CD4-positive, alpha-beta T cell (primary cell): ENCODE data around the gene AFDN. TPM values are rescaled to one million over a fixed set of nuclear protein-coding genes. Genes with fewer than 3 reads are reported as not detected.

Experiments used
- ATAC-seq: fragments of 200-7000 bp; cut with Tn5 transposase; one replicate; pipeline ENCODE4 v1.10.0; 2022; ENCODE audit warnings: mild to moderate bottlenecking; ENCODE audit not compliant: poor library complexity
- CTCF ChIA-PET: fragments of 350-600 bp; sonication (Branson Sonifier 250); formaldehyde crosslinking; loops from one replicate; lab custom pipeline; 2021; ENCODE audit warnings: antibody characterized with exemption, inconsistent platforms; lab: Charles Lee
- POLR2A ChIA-PET: fragments of 350-600 bp; sonication (Branson Sonifier 250); formaldehyde crosslinking; loops from one replicate; lab custom pipeline; 2021; ENCODE audit warnings: antibody characterized with exemption, inconsistent platforms; lab: Charles Lee
- DNase-seq, 14 experiments: peaks; one replicate each; pipeline ENCODE4 v3.0.0-alpha.2; 2013 to 2020; ENCODE audit warnings: mixed read lengths in 2 of 14
- H3K27ac ChIP-seq, 2 donors: one replicate each; pipeline versions ENCODE4 v1.5.1 to v1.7.0; 2013; ENCODE audit warnings: low read length in 2 of 2, low read depth in 1 of 2, mild to moderate bottlenecking in 1 of 2
- H3K27me3 ChIP-seq, 2 experiments: 1 replicate in 1 of 2; 2 replicates in 1 of 2; pipeline versions ENCODE4 v1.6.1 to v1.7.0; 2013; ENCODE audit warnings: low read length in 2 of 2, control low read depth in 1 of 2, mild to moderate bottlenecking in 1 of 2, moderate library complexity in 1 of 2; ENCODE audit not compliant: insufficient read depth in 2 of 2, control insufficient read depth in 1 of 2
- H3K36me3 ChIP-seq: one replicate; pipeline ENCODE4 v1.6.1; 2013; ENCODE audit warnings: low read length, control low read depth; ENCODE audit not compliant: insufficient read depth
- H3K4me1 ChIP-seq: one replicate; pipeline ENCODE4 v1.6.1; 2013; ENCODE audit warnings: low read length, control low read depth; ENCODE audit not compliant: insufficient read depth
- H3K4me3 ChIP-seq: one replicate; pipeline ENCODE4 v1.5.1; 2013; ENCODE audit warnings: mild to moderate bottlenecking, low read length, moderate library complexity
- H3K9me3 ChIP-seq, 2 experiments: 1 replicate in 1 of 2; 2 replicates in 1 of 2; pipeline versions ENCODE4 v1.6.1 to v1.7.0; 2013; ENCODE audit warnings: low read length in 2 of 2, mild to moderate bottlenecking in 2 of 2, control low read depth in 1 of 2, moderate library complexity in 1 of 2; ENCODE audit not compliant: control insufficient read depth in 1 of 2, insufficient read depth in 1 of 2
- H3K27ac Mint-ChIP-seq: one replicate; pipeline ENCODE4 v1.8.0; 2020; ENCODE audit warnings: mixed read lengths
- H3K27me3 Mint-ChIP-seq: one replicate; pipeline ENCODE4 v1.8.0; 2021; ENCODE audit warnings: mixed read lengths
- H3K36me3 Mint-ChIP-seq: one replicate; pipeline ENCODE4 v1.8.0; 2021; ENCODE audit warnings: low read depth, mixed read lengths
- H3K4me1 Mint-ChIP-seq: one replicate; pipeline ENCODE4 v1.8.0; 2021; ENCODE audit warnings: low read depth, mixed read lengths
- H3K4me3 Mint-ChIP-seq: one replicate; pipeline ENCODE4 v1.8.0; 2020; ENCODE audit warnings: mild to moderate bottlenecking, mixed read lengths
- H3K9me3 Mint-ChIP-seq: one replicate; pipeline ENCODE4 v1.8.0; 2020; ENCODE audit warnings: mixed read lengths
- intact Hi-C, 2 experiments: fragments of 100-400 bp; cut with DNase I in 1 of 2; cut with micrococcal nuclease in 1 of 2; formaldehyde crosslinking; loops; one replicate each; pipeline versions ENCODE4 v1.15.1 to v1.9.0; 2023 to 2025; cut with DNase I, micrococcal nuclease
- total RNA-seq, 174 experiments: library from RNA in 2 of 174; stranded (reverse) in 2 of 174; gene quantifications; one replicate each; pipeline ENCODE4 v1.2.3 and lab custom pipeline; 2021 to 2026
- TF ChIP-seq, protein P1 (sequence below): fragments of 200-600 bp; IDR thresholded peaks from one replicate; pipeline ENCODE4 v1.8.0; 2022; ENCODE audit warnings: antibody characterized with exemption, mild to moderate bottlenecking

The AFDN gene
- total RNA-seq, 2 experiments from 2014 or later = 9.1 to 10.2 TPM

GRCh38 chr6:167805349-167806060 is 21.2 kb upstream of the AFDN start:
- no peak overlapping the region for H3K4me3 Mint-ChIP-seq
- TF ChIP-seq, protein P1, sequence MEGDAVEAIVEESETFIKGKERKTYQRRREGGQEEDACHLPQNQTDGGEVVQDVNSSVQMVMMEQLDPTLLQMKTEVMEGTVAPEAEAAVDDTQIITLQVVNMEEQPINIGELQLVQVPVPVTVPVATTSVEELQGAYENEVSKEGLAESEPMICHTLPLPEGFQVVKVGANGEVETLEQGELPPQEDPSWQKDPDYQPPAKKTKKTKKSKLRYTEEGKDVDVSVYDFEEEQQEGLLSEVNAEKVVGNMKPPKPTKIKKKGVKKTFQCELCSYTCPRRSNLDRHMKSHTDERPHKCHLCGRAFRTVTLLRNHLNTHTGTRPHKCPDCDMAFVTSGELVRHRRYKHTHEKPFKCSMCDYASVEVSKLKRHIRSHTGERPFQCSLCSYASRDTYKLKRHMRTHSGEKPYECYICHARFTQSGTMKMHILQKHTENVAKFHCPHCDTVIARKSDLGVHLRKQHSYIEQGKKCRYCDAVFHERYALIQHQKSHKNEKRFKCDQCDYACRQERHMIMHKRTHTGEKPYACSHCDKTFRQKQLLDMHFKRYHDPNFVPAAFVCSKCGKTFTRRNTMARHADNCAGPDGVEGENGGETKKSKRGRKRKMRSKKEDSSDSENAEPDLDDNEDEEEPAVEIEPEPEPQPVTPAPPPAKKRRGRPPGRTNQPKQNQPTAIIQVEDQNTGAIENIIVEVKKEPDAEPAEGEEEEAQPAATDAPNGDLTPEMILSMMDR = no peak
- H3K36me3 Mint-ChIP-seq = no peaks in the 10 kb centered on the region
- Histone ChIP-seq H3K36me3 (no peaks in the 10 kb centered on the region), H3K4me3 (no peak overlapping the region), H3K27me3 (peaks cover 12 to 23% of the 10 kb centered on the region in 2 experiments), H3K9me3 (peaks cover 0 to 8% of the 10 kb centered on the region in 2 experiments), H3K27ac (no peak overlapping the region), H3K4me1 (no peaks in the 10 kb centered on the region)
- no peaks in the 10 kb centered on the region for H3K4me1 Mint-ChIP-seq
- DNase-seq (no peak), ATAC-seq (no peak)
- peaks cover 66% of the 10 kb centered on the region for H3K27me3 Mint-ChIP-seq
- intact Hi-C loops = no loop called here
- H3K27ac Mint-ChIP-seq = no peak overlapping the region
- no peaks in the 10 kb centered on the region for H3K9me3 Mint-ChIP-seq
- POLR2A ChIA-PET = no interaction called here
- CTCF ChIA-PET = no interaction called here

GRCh38 chr6:167806061-167806700 is 20.5 kb upstream of the AFDN start:
- H3K27ac Mint-ChIP-seq = no peak overlapping the region
- TF ChIP-seq, protein P1 = no peak
- ChIA-PET CTCF (no interaction called here), POLR2A (no interaction called here)
- Histone ChIP-seq H3K27me3 (peaks cover 12 to 23% of the 10 kb centered on the region in 2 experiments), H3K4me3 (no peak overlapping the region), H3K4me1 (no peaks in the 10 kb centered on the region), H3K27ac (no peak overlapping the region), H3K9me3 (peaks cover 0 to 8% of the 10 kb centered on the region in 2 experiments), H3K36me3 (no peaks in the 10 kb centered on the region)
- H3K27me3 Mint-ChIP-seq = peaks cover 69% of the 10 kb centered on the region
- H3K9me3 Mint-ChIP-seq = no peaks in the 10 kb centered on the region
- no peaks in the 10 kb centered on the region for H3K36me3 Mint-ChIP-seq
- ATAC-seq = no peak
- H3K4me3 Mint-ChIP-seq = no peak overlapping the region
- H3K4me1 Mint-ChIP-seq = no peaks in the 10 kb centered on the region
- intact Hi-C loops = no loop called here
- no peak for DNase-seq

DNA sequence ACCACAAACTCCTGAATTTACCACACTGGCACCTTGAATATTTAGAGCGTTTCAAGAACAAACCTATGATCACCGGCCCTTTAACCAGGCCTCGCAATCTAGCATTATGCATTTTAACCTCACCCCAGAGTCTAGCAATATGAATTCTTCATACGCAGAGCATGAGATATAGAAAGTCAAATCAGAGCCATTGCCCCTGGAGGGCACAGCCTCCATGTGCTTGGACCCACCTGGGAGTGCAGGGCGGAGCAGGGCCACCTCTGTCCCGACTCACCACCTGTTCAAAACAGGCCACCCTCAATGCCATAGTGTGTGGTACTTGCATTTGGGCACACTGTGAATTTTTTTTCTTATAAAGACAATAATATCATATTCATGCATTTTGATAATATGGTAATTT is 19.5 kb upstream of the AFDN start:
- Histone ChIP-seq H3K4me3 (no peak overlapping the region), H3K36me3 (no peaks in the 10 kb centered on the region), H3K27ac (no peak overlapping the region), H3K9me3 (peaks cover 0 to 8% of the 10 kb centered on the region in 2 experiments), H3K4me1 (no peaks in the 10 kb centered on the region), H3K27me3 (peaks cover 12 to 29% of the 10 kb centered on the region in 2 experiments)
- no peak for ATAC-seq
- intact Hi-C loops = no loop called here
- no peaks in the 10 kb centered on the region for H3K36me3 Mint-ChIP-seq
- H3K4me3 Mint-ChIP-seq = no peak overlapping the region
- DNase-seq = no peak
- ChIA-PET POLR2A (no interaction called here), CTCF (no interaction called here)
- H3K27me3 Mint-ChIP-seq = peaks cover 69% of the 10 kb centered on the region
- TF ChIP-seq, protein P1 = no peak
- no peaks in the 10 kb centered on the region for H3K4me1 Mint-ChIP-seq
- H3K27ac Mint-ChIP-seq = no peak overlapping the region
- no peaks in the 10 kb centered on the region for H3K9me3 Mint-ChIP-seq
